Keratinocyte (primary cell): Measurements from ENCODE around the gene TRIM8. TPM values are rescaled to one million over a fixed set of nuclear protein-coding genes. Genes with fewer than 3 reads are reported as not detected.

Experiments
- DNase-seq: peaks from one replicate; pipeline ENCODE4 v3.0.0-alpha.2; 2011; ENCODE audit warnings: low read depth, missing footprints, low spot score
- FAIRE-seq: peaks from 2 replicates; lab custom pipeline; 2011; peaks lifted over from hg19 to GRCh38; lab: Jason Lieb, UNC
- H2AFZ ChIP-seq: 2 replicates; pipeline ENCODE4 v1.6.0; 2012; ENCODE audit warnings: low read length, control low read depth, inconsistent platforms; ENCODE audit not compliant: control insufficient read depth
- H3K27ac ChIP-seq: 2 replicates; pipeline ENCODE4 v1.5.1; 2011; ENCODE audit warnings: low read length; ENCODE audit not compliant: control insufficient read depth, insufficient read depth
- H3K27me3 ChIP-seq: 3 replicates; pipeline ENCODE4 v1.6.0; 2011; ENCODE audit warnings: low read length; ENCODE audit not compliant: control insufficient read depth, insufficient read depth; ENCODE audit errors: extremely low read depth
- H3K36me3 ChIP-seq, 2 experiments: 2 replicates in 1 of 2; 3 replicates in 1 of 2; pipeline ENCODE4 v1.5.1; 2011; ENCODE audit warnings: low read length in 2 of 2, mild to moderate bottlenecking in 1 of 2; ENCODE audit not compliant: control insufficient read depth in 2 of 2, insufficient read depth in 2 of 2; ENCODE audit errors: extremely low read depth in 1 of 2
- H3K4me1 ChIP-seq: 3 replicates; pipeline ENCODE4 v1.5.1; 2011; ENCODE audit warnings: low read length; ENCODE audit not compliant: control insufficient read depth, insufficient read depth; ENCODE audit errors: extremely low read depth
- H3K4me2 ChIP-seq: 3 replicates; pipeline ENCODE4 v1.6.0; 2011; ENCODE audit warnings: low read depth, low read length; ENCODE audit not compliant: control insufficient read depth, insufficient read depth; ENCODE audit errors: extremely low read depth
- H3K4me3 ChIP-seq, 3 experiments: fragments of 200-600 bp in 1 of 3; sonication (generic) in 1 of 3; 2 replicates in 2 of 3; 3 replicates in 1 of 3; pipeline ENCODE4 v1.5.1; 2011 to 2016; ENCODE audit warnings: low read length in 3 of 3, mild to moderate bottlenecking in 3 of 3, control low read depth in 2 of 3, inconsistent platforms in 1 of 3, low read depth in 1 of 3, mixed read lengths in 1 of 3, mixed run types in 1 of 3, moderate library complexity in 1 of 3; ENCODE audit not compliant: control insufficient read depth in 2 of 3, insufficient read depth in 2 of 3; ENCODE audit errors: extremely low read depth in 1 of 3
- H3K79me2 ChIP-seq: 2 replicates; pipeline ENCODE4 v1.6.0; 2012; ENCODE audit warnings: low read length; ENCODE audit not compliant: control insufficient read depth, insufficient read depth
- H3K9ac ChIP-seq: 3 replicates; pipeline ENCODE4 v1.6.0; 2011; ENCODE audit warnings: low read length; ENCODE audit not compliant: control insufficient read depth, insufficient read depth; ENCODE audit errors: extremely low read depth
- H3K9me1 ChIP-seq: 3 replicates; pipeline ENCODE4 v1.6.0; 2011; ENCODE audit warnings: low read length; ENCODE audit not compliant: control insufficient read depth, insufficient read depth; ENCODE audit errors: extremely low read depth
- H3K9me3 ChIP-seq: 2 replicates; pipeline ENCODE4 v1.5.1; 2012; ENCODE audit warnings: low read depth, low read length; ENCODE audit not compliant: control insufficient read depth
- H4K20me1 ChIP-seq: 3 replicates; pipeline ENCODE4 v1.6.0; 2011; ENCODE audit warnings: low read length; ENCODE audit not compliant: control insufficient read depth, insufficient read depth; ENCODE audit errors: extremely low read depth
- EZH2 ChIP-seq: IDR thresholded peaks from one replicate; pipeline ENCODE4 v1.6.1; 2012; ENCODE audit warnings: inconsistent platforms, mild to moderate bottlenecking, low read length, moderate library complexity
- dilution Hi-C: fragments of 300-500 bp; cut with MboI; formaldehyde crosslinking; loops from one replicate; pipeline ENCODE4 v1.7.0; 2020; ENCODE audit warnings: low sequenced_read_pairs; ENCODE audit not compliant: extremely low pct_ligation_motif_present
- polyA plus RNA-seq, 5 experiments: library from polyadenylated mRNA; depleted of rRNA in 3 of 5; stranded (reverse) in 3 of 5; stranded (forward) in 1 of 5; unstranded in 1 of 5; fragments of >200 nt; gene quantifications; 1 replicate in 1 of 5; 2 replicates in 3 of 5; 3 replicates in 1 of 5; pipeline versions ENCODE4 v1.2.1 to v1.2.3, GENCODE V29; 2011 to 2012; ENCODE audit warnings: missing spikeins in 2 of 5, low read depth in 1 of 5, low replicate concordance in 1 of 5
- TF ChIP-seq, protein P1 (sequence below), 3 experiments: IDR thresholded peaks in 1 of 3; conservative IDR thresholded peaks in 1 of 3; optimal IDR thresholded peaks in 1 of 3; 2 replicates in 2 of 3; 3 replicates in 1 of 3; pipeline versions ENCODE3 to v1.5.1; 2011; ENCODE audit warnings: low read length in 3 of 3, mild to moderate bottlenecking in 3 of 3, moderate library complexity in 2 of 3, control low read depth in 1 of 3, inconsistent platforms in 1 of 3; ENCODE audit not compliant: insufficient read depth in 2 of 3; ENCODE audit errors: extremely low read depth in 1 of 3

TRIM8 gene
- polyA plus RNA-seq, 1 donor (not counting 4 experiments of a cell fraction or from before 2014, with no cell fraction given): 24.8 TPM

DNA sequence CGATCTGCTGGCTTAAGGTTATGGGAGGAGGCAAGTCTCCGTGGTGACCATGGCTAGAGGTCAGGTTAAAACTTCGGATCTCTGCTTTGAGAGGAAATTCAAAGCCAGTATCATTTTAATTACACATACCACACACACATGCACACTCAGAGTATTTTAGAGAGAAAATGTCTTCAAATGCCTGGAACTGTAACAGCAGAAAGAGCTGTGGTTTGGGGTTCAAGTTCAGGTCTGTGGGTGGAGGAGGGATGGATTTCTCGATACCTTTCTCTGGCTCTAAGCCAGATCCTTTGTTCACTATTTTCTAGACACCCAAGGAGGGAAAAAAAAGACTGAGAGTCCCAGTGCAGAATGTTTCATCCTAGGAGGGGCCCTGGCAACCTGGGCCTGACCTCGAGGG, 37.4 kb downstream of the TRIM8 start:
- dilution Hi-C loops: no loop called here
- H3K4me2 ChIP-seq: no peak overlapping the region
- H3K27me3 ChIP-seq: no peaks in the 10 kb centered on the region
- H2AFZ ChIP-seq: no peak overlapping the region
- H3K9me1 ChIP-seq: no peaks in the 10 kb centered on the region
- TF ChIP-seq, protein P1, sequence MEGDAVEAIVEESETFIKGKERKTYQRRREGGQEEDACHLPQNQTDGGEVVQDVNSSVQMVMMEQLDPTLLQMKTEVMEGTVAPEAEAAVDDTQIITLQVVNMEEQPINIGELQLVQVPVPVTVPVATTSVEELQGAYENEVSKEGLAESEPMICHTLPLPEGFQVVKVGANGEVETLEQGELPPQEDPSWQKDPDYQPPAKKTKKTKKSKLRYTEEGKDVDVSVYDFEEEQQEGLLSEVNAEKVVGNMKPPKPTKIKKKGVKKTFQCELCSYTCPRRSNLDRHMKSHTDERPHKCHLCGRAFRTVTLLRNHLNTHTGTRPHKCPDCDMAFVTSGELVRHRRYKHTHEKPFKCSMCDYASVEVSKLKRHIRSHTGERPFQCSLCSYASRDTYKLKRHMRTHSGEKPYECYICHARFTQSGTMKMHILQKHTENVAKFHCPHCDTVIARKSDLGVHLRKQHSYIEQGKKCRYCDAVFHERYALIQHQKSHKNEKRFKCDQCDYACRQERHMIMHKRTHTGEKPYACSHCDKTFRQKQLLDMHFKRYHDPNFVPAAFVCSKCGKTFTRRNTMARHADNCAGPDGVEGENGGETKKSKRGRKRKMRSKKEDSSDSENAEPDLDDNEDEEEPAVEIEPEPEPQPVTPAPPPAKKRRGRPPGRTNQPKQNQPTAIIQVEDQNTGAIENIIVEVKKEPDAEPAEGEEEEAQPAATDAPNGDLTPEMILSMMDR (optimal IDR thresholded peaks at IDR 0.05 in 1 of 3, IDR thresholded peaks at IDR 0.05 in 1 of 3, conservative IDR thresholded peaks at IDR 0.05 in 1 of 3; ENCODE audit: extremely low read depth in 1 of 3, insufficient read depth in 2 of 3, low read length in 3 of 3): no peak
- no peak for TF ChIP-seq EZH2
- no peaks in the 10 kb centered on the region for H3K79me2 ChIP-seq
- no peak overlapping the region for H3K4me3 ChIP-seq
- H3K36me3 ChIP-seq: peaks cover 3 to 4% of the 10 kb centered on the region in 2 experiments
- no peak overlapping the region for H3K27ac ChIP-seq
- no peaks in the 10 kb centered on the region for H3K9me3 ChIP-seq
- no peaks in the 10 kb centered on the region for H4K20me1 ChIP-seq
- no peak overlapping the region for H3K9ac ChIP-seq
- DNase-seq (no peak), FAIRE-seq (no peak)
- no peaks in the 10 kb centered on the region for H3K4me1 ChIP-seq

DNA sequence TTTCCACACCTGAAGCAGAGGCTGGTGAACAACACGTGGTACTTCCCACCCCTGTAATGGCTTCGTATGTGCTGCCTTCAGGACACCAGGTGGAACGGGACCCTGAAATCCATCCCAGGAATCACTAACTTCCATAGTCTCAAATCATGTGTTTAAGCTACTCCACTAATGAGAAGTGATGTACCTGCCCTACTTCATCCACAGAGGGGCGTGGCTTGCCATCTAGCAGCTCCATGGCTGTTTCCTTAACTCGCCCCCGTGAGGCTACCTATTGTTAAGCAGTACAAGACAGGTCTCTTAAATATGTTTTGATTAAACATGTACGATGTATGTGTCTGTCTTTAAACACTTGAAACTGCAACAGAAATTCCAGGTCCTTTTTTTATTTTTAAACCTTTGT, 38.1 kb downstream of the TRIM8 start:
- H3K27me3 ChIP-seq: no peaks in the 10 kb centered on the region
- no peaks in the 10 kb centered on the region for H4K20me1 ChIP-seq
- H3K36me3 ChIP-seq: peaks cover 3 to 4% of the 10 kb centered on the region in 2 experiments
- H2AFZ ChIP-seq: no peak overlapping the region
- dilution Hi-C loops: no loop called here
- H3K4me2 ChIP-seq: no peak overlapping the region
- H3K9ac ChIP-seq: no peak overlapping the region
- no peaks in the 10 kb centered on the region for H3K79me2 ChIP-seq
- no peaks in the 10 kb centered on the region for H3K4me1 ChIP-seq
- TF ChIP-seq EZH2: no peak
- TF ChIP-seq, protein P1 (optimal IDR thresholded peaks at IDR 0.05 in 1 of 3, IDR thresholded peaks at IDR 0.05 in 1 of 3, conservative IDR thresholded peaks at IDR 0.05 in 1 of 3; ENCODE audit: extremely low read depth in 1 of 3, insufficient read depth in 2 of 3, low read length in 3 of 3): no peak
- no peak overlapping the region for H3K27ac ChIP-seq
- DNase-seq (no peak), FAIRE-seq (no peak)
- H3K9me1 ChIP-seq: no peaks in the 10 kb centered on the region
- H3K9me3 ChIP-seq: no peaks in the 10 kb centered on the region
- H3K4me3 ChIP-seq: no peak overlapping the region
